Muscle of arm (tissue), 12 donors: ENCODE measurements around the gene IQCE. TPM values are rescaled to one million over a fixed set of nuclear protein-coding genes. Genes with fewer than 3 reads are reported as not detected.
"Not testable (repeated sequence)": the region's sequence is repeated elsewhere in the genome, so short reads cannot be mapped to it uniquely, and the experiment has no call there.

Experiments used
- DNase-seq: peaks from one replicate; pipeline ENCODE4 v3.0.0-alpha.2; 2013
- polyA plus RNA-seq, 12 donors: library from polyadenylated mRNA; unstranded; fragments of 120-200 nt; gene quantifications; one replicate each; pipeline ENCODE4 v1.2.1, GENCODE V29; 2013; ENCODE audit not compliant: insufficient read length in 12 of 12

IQCE gene
- polyA plus RNA-seq, 12 donors: 6.0 to 16.8 (median 7.4) TPM; not detected in 1

DNA sequence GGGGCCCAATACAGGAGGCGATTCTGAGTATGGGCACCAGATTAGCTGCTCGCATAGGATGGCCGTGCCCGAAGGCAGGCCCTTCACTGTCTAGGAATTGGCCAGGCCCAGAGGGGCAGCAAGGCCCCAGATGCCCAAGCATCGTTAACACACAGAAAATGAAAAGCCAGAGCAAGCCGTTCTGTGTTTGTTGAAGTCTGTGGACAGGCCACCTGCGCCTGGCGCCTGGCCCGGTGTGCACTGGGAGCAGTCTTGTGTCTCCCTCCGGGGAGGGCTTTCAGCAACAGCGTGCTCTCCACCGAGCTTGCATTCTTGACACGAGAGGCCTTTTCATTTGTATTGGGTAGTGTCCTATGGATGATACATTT lies 38.5 kb downstream of the IQCE start:
- no peak for DNase-seq

DNA sequence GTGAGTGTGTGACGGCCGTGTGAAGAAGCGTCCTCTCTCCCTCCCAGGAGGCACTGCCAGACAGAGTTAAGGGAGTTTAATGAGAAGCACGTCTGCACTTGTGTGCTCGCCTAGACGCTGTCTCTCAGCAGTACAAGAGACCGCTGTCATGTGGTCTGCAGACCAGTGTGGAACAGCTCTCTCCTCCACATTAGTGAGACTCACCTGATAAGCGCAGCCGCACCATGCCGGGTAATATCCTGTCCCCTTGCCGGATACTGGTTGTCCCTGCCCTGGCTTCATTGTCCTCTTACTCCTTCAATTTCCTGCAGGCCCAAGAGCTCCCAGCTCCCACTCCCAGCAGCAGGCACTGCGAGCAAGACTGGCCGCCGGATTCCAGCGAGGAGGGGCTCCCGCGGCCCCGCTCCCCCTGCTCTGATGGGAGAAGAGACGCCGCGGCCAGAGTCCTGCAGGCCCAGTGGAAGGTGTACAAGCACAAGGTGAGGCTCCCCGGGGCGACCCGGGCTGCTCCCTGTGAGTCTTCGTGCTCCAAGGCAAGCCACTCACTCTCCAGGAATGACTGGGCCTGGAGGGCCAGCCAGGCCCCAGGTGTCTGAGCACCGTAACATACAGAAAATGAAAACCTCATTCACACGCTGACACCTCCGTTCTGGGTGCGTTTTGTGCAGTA lies 39.5 kb downstream of the IQCE start:
- no peak for DNase-seq

DNA sequence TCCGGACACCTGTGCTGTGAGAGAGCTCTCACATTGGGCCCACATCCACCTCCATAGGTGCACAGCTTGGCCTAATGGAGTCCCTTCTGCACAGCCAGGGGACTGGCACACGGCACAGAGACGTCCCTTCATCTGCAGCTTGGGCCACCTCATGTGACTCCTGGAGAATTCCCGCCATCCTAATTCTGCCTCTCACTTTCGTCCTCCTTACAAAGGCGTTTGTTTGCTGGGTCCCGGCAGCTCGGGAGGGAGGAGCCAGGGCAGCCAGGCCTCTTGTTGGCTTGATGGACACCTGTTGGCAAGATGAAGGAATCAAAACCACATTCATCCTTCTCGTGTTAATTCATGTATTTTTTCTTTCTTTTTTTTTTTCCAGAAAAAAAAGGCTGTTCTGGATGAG lies 42.3 kb downstream of the IQCE start:
- no peak for DNase-seq

DNA sequence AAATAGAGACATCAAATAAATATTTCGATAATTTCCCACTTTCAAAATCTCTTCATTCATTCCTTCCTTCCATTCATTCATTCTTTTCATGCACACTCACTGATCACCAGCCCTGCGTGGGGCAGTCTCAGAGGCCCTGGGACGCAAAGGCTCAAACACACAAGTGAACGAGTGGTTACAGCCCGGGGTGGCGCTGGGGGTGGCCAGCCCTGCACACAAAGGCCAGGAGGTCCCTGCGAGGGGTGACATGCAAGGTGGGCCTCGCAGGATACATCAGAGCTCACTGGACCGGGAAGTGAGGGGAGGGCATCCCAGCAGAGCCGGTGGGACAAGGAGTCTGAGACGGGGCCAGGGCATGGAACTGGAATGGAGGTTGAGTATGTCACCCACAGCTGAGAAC lies 43.1 kb downstream of the IQCE start:
- no peak for DNase-seq

DNA sequence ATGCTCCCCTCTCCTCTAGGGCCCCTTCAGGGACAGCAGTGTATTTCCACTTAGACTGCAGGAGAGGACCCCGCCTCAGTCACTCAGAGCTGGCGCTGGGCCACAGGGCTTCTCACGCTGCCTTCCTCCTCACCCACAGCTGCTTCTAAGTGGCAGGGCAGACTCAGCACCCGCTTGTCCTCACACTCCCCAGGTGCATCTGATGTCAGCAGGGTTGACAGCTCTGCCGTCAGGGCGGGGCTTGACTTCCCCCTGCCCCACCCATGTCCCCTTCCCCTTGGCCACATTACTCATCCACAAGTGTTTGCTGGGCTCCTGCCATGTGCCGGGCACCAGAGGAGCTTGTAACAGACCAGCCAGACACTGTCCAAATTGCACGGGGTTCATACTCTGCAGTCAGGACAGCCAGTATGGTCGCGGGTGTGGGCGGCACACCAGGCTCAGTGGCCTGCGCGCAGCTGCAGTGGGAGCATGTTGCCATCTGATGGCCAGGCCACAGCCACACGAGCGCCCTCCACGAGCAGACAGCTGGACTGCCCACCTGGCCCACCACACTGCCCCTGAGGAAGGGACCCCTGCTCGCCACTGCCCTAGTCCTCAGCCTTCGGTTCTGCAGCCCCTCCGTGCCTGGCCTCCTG lies 43.7 kb downstream of the IQCE start:
- no peak for DNase-seq

DNA sequence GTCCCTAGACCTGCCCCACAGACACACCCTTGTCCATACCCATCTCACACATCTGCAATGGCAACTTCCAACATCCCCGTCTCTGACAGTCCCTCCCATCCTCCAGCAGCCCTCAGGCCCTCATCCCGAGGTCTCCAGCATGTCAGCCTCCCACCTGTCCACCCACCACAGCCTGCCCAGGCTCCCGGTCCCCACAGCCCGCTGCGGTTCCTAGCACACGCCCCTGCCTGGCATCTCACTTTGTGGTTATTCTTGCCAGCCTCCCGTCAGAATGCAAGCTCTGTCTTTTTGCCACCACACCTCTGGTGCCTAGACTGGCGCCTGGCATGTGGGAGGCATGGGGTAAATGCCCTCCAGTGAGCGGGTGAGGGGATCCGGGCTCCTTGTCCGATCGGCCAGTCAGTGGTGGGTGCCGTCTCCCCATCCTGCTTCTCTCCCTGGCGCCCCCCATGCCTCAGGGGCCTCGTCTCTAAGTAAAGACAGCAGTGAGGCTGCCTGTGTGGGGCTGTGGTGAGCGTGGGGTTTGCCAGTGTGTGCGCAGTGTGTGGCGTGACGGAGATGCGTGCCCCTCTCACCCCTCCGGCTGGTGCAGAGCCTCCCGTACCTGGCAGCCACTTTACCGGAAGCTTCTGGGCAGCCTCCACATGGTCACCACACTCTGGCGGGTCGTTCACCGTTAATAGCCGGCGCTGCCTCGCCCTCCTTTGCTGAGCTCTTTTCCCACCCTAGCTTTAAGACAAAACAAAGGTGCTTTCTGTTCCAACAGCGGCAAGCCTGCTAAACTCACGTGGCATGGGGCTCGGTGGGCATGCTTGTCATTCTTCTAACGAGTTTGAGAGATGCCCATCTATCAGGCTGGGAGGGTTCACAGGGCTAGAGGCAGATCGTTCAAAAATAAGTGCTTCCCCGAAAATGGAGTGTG lies 44.5 kb downstream of the IQCE start:
- DNase-seq: no peak

DNA sequence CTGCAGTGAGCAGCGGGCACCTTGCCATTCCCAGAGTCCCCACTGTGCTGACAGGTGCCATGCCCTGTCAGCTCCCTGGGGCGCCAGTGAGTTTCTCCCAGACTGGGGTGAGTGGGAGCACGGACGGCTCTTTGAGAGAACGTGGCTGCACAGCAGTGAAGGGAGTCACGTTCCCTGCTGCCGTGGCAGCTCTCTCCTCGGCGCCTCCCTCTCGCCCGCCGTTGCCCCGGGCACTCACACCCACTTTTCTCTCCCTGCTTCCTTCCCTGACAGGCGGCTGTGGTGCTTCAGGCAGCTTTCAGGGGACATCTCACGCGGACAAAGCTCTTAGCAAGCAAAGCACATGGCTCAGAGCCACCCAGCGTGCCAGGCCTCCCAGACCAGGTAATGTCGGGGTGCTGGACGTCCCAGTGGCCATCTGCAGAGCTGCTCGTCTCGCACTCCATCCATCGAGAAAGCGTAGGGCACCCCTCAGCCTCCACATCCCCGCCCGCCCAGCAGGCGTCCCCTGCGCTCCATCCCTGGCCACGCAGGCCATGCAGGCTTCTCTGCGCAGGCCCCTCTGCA lies 45.9 kb downstream of the IQCE start:
- no peak for DNase-seq

DNA sequence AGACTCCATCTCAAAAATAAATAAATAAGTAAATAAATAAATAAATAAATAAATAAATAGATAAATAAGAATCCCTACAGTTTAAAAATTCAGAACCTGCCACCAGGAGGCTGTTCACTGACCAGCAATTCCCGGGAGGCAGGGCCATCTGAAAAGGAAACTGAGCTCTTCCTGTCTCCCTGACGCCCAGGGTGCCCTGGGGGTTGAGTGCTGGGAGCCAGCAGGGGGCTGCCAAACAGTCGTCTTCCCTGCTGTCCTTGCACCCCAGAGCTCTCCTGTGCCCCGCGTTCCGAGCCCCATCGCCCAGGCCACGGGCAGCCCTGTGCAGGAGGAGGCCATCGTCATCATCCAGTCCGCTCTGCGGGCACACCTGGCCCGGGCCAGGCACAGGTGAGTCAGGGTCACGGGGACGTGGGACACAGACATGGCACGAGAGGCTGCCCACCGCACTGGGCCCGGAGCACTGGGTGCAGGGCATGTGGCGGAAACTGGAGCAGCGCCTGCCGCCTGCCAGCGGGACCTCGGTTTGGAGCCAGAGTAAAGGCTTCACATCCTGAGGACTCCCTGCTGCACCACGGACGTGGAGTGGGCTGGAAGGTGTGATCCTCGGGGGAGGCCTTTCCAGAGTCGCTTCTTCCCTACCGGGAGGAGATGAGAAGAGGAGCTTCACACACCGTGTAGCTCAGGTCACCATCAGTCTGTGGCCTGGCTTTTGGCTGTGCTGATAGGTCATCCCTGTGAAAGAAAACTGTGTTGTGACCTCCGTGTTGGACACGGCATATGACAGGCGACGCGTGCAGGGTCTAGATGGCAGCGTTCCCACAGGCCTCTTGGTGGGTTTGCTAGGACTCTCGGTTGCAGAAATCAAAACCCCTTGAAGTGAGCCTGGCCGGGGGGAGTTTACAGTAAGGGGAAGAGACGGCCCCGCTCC lies 47.1 kb downstream of the IQCE start:
- no peak for DNase-seq

DNA sequence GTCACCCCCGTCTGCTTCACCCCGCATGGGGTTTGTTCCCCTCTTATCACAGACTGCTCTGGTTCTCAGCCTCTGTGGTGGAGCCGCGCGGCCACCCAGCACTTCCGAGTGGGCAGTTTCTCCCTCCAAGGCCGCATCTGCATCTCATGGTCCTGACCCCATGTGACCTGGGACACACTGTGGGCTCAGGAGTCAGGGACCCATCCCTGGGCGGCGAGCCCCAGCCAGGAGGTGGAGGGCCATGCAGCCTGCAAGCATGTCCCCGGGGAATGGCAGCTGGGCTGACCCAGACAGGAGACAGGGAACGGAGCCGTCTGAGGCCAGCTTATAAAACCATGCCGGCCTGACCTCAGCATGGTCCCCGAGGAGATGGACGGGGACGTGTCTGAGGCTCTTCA lies 47.8 kb downstream of the IQCE start:
- no peak for DNase-seq

DNA sequence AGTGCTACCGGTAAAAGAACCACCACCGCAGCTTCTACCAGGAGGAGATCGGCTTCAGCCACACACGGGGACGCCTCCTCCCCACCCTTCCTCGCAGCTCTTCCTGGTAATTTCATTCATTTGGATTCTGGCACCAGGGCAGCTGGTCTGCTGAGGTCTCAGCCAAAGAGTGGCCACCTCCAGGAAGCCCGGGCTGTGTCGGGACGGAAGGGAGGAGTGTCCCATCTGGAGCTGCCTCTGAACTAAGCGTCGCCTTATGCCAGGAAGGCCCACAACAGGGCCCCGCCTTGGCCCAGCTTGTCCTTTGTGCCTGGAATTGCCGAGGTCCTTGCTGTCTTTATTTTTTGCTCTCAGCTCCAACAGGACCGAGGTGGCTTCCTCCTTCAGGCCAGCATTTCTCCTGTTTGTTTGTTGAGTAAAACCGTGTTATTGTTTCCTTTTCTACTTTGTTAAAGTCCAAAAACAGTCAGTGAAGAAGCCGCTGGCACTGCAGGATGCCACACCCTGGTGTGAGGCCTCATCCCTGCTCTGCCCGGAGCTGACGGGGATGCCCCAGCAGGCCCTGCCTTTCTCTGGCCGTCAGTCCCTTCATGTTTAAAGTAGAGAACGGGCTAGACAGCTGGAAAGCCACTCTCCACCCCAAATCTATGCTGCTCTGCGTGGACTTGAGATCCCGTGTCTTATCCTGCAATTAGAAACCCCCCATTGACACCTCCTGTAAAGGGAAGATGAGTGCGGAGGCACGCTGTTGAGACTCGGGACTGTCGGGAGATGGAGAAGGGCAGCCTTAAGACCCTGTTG lies 48.5 kb downstream of the IQCE start:
- no peak for DNase-seq

DNA sequence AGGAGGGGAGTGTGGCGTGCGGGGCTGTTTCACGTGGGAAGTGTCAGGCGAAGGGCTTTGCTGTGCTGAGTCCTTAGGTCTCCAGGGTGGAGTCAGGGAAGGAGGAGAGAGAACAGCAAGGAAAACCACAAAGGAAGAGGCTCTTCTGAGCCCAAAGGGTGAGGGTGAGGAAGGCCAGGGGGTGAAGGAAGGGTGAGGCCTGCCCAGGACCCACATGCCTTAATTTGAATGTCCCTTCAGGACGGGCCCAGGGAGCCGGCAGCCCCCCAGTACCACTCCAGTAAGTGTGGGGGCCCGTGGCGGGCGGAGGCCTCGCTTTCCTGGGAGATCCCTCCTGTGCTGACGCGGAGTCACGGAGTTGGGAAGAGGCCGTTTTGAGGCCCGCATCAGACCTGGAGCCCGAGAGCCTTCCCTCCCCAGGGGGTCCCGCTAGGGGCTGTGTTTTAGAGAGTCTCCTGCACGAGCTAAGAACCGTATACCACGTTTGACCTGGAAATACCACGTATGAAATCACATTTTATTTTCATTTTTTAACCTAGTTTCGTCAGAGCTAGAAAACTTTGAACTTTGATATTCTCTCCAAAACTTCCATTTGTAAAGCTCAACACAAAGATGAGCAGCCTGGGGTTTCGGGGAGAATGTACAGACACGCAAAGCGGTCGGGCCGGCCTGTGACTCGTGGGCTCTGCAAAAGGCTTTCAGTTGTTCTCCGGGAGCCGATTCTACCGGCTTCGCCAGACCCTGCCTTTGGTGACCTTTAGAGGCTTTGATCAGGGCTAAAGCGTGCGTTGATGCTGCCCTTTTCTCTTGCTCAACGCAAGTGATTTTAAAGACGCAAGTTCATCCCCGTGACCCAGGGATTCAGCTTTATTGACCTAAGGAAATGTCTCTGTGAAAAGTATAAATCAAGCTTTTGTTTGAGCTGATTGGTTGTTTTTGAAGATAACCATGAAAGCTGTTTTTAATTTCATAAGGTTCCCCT lies 49.4 kb downstream of the IQCE start:
- DNase-seq: no peak

DNA sequence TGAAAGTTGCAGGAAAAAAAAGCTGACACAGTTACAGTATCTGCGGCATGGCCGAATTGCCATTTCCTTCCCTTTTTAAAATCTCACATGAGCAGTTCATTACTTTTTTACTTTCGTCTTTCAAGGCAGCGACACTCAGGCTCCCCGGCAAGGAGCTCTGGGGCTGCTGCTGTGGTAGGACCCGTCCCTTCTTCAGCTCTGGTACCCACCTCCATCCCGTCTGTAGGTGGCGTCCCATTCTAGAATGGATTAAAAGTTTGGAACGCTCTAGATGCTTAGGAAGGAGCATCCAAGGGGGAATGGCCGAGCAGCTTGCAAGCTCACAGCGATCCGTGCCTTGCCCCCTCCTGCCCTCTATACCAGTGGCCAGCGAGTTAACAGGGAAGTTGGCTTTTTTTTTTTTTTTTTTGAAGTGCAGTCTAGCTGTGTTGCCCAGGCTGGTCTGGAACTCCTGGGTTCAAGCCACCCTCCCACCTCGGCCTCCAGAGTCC lies 50.2 kb downstream of the IQCE start:
- no peak for DNase-seq

DNA sequence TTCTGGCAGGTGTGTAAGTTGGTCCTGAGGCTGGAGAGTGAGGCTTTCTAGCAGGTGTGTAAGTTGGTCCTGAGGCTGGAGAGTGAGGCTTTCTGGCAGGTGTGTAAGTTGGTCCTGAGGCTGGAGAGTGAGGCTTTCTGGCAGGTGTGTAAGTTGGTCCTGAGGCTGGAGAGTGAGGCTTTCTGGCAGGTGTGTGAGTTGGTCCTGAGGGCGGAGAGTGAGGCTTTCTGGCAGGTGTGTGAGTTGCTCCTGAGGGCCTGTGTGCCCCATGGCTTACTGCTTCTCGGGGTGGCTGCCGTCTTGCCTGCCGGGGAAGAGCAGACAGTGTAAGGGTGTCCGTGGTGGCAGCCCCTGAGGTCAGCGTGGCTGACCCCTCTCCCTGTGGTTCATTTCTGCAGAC lies 50.9 kb downstream of the IQCE start:
- DNase-seq: not testable (repeated sequence)

DNA sequence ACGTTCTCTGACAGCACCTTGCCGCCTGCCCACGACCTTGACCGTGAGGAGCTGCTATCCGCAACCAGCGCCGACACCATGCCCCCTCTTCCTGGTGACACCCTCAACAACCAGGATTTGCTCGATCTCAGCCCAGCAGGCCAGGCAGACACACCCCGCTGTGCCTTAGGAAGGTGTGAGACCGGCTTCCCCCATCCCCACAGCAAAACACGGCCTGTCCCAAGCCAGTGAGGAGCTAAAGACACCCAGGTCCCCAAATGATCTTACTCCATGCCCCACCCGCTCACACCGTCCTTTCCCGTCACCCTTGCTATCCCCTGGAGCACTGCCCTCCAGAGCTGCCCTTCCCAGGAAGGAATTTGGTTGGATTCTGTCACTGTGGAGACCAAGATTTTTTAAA lies 51.7 kb downstream of the IQCE start:
- DNase-seq: no peak

DNA sequence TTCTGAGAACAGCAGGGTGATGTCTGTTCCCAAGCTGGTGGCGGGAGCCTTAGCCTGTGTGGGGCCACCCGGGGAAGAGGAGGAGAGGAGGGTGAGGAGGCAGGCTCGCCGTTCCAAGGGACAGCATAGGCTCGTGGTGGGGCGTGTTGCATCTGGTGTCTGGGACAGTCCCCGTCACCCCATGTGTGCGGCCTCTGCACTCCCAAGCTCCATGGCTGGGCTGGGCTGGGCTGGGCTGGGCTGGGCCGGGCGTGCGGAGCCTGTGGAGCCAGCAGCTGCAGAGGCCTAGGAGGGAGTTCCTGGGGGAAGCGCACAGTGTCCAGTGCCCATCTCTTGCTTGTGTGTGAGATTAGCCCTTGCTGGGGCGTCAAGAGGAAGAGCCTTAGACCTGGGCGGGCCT lies 52.1 kb downstream of the IQCE start:
- no peak for DNase-seq

DNA sequence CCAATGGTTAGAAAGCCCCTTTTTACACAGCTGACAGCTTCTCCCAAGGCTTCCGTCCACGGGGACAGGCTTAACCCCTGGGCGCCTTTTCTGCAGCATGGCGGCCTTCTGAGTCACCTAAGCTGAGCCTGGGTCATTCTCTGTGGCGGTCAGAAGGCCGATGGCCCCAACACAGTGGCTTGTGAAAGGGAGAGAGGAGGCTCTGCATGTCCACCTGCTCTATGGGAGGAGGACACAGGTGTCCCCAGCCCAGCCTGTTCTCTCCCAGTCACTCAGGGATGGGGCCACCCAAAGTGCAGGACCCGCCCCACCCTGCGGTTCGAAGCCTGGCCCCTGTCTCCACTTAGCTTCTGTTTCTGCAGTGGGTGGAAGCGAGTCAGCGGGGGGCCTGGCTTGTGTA lies 52.6 kb downstream of the IQCE start:
- DNase-seq: no peak

DNA sequence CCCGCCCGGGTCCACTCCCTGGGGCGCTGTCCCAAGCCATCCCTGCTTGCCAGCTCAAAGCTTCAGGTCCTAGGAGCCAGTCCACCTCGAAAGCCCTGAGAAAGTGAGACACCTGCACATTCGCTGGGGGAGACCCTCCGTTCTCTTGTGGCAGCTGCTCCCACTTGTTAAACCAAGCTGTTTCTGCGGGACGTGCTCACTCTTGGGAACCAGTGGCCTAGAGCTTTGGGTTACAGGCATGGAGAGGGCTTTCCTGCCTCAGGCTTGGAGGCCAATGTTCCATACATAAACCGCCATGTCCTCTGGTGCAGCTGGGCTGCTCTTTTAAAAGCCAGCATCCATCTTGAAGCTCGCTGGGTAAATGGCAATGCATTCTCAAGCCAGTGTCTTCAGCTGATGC lies 53.1 kb downstream of the IQCE start:
- no peak for DNase-seq

DNA sequence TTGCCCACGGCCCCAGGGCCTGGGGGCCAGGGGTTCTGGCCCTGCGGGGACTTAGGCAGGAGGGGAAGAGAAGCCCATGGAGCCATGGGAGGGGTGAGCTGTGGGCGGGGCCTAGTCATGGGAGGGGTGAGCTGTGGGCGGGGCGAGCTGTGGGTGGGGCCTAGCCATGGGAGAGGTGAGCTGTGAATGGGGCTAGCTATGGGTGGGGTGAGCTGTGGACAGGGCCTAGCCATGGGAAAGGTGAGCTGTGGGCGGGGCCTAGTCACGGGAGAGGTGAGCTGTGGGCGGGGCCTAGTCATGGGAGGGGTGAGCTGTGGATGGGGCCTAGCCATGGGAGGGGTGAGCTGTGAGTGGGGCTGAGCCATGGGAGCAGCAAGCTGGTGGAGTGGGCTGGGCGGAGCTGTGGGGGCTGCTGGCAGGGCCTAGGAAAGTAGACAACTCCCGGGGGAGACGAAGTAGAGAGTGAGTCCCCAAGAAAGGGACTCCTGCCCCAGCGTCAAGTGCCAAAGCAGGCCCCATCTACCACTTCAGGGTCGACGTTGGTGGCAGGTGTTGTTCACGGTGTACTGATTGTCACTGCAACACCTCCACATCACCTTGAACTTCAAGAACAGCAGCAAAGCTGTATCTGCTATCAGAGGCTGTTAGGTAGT lies 53.8 kb downstream of the IQCE start:
- DNase-seq: no peak
